GM21529 (cell line): ENCODE results near the gene CMBL.

Experiments used
- ATAC-seq: cut with Tn5 transposase; IDR thresholded peaks from one replicate; pipeline ENCODE4 v1.9.1; 2021; ENCODE audit not compliant: unreplicated experiment

The CMBL gene

DNA sequence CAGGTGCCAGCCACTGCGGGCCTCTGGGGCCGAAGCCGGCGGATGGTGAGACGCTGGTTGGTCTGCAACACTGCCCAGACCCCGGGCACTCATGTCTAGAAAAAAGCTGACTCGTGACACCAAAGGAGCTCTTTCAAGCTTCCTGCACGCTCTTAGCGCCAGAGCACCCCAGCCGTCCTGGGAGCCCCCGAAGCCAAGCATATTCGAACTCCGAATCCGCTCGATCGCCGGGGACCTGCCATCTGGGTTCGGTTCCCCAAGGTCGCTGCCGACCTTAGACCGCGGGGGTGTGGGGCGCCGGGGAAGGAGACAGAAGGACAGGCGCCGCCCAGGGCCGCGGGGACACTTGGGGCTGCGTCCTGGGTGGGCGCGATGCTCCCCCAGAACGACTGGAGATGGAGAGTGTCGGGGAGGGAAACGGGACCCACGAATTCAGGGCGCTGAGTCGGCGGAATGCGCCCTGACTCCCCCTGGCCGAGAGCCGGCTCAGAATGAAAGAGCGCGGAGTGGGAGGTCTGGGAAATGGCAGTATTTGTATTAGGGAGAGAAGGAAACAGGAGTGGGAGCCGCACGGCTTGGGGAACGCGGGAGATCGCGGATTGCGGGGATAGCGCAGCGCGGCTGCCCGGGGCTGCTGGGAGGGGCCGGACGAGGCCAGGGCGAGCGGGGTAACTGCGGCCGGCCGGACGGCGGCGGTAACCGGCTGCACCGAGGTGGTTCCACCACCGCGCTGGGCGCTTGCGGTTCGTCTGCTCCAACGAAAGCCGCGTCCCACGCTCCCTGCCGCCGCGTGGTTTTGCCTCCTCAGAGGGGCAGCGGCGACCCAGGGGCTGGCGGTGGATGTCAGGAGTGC, 25.7 kb upstream of the CMBL start:
- ATAC-seq = peak; percentile 63

GRCh38 chr5:10332301-10332700, 24.6 kb upstream of the CMBL start:
- no peak for ATAC-seq

GRCh38 chr5:10331341-10331796, 23.7 kb upstream of the CMBL start:
- no peak for ATAC-seq

DNA sequence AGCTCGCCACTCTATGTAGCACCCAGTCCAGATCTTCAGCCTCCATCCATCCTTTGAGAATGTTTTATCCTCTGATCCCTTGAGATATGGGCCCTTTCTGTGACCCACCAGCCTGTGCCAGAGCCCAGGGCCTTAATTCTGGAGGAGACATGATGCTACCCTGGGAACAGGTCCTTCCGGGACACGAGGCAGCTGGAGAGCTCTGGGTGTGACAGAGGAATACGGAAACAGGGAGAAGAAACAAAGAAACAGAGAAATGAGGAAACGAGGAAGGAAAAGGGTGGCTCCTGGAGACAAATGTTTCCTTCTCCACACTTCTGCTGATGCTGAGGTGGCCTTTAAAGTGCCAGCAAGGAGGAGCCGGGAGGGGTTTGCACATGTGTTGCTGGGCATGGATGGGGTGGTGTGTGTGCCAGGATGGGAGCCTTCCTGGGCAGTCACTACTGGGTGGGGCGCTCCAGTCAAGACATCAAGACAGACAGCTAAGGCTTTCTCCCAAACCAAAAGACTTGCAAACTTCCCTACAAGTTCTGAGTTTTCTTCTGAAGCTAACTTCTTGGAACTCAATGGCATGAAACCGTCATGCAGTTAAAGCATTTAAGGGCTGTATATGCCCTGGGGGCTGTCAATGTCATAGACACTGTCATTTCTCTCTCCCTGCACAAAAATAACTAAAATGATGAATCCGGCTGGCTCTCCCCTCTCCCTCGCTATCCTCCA, 23.0 kb upstream of the CMBL start:
- no peak for ATAC-seq

DNA sequence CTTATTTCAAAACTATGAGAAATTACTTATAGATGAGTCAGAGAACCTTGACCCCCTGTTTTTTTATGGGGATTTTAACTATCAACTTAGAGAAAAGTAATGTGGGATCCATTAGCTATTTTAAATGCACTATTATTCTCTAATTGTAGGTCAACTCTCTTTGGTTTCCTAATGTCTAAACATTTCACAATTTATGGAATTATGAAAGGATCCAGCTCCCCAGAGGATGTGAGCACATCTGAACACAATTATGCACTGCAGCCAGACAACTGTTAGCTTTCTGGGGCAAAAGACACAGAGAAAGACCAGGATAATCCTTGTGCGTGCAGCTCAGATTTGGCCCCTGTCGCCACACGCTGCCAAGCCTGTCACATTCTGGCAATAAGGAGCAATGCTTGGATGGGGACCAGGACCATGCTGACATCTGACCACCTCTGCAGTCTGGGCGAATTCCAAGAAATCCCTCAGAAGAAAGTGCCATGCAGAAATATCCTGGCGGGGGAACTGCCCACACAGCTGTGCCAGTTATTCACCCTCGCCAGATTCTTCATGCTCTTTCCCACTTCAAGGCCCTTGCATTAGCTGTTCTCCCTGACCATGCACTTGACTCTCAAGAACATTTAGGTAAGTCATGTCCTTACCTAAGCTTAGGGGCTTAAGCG, 22.2 kb upstream of the CMBL start:
- ATAC-seq = no peak

DNA sequence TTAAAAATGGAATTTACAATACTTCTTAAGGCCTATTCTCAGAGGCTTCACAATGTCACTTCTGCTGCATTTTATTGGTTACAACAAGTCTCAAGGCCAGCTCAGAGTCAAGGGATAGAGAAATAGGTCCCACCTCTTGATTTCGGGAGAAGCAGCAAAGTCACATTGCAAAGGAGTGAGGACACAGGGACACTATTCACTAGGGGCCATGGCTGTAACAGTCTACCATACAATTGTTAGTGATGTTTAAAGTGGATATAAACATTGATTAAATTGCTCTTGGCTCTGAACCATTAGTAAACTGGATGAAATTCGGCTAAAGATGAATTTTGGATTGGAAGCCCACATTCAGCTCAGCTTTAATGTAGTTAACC, 21.7 kb upstream of the CMBL start:
- ATAC-seq = no peak

DNA sequence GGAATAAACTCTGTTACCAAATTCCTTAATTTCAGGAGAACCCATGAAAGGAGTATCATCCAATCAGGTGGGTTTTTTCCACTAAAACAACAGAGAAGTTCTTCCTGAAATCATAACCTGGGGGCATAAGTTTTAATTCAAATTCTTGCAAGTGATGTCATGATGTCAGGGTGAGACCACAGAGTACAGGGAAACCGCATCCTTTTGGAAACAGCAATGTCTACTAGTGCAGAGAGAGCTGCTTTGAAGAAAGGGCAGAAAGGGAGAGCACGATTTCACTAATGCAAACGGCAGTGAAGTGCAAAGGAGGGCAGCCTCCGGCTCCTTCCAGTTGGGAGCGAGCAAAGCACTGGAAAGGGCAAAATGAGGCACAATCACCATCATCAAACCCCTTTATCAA, 20.6 kb upstream of the CMBL start:
- no peak for ATAC-seq

DNA sequence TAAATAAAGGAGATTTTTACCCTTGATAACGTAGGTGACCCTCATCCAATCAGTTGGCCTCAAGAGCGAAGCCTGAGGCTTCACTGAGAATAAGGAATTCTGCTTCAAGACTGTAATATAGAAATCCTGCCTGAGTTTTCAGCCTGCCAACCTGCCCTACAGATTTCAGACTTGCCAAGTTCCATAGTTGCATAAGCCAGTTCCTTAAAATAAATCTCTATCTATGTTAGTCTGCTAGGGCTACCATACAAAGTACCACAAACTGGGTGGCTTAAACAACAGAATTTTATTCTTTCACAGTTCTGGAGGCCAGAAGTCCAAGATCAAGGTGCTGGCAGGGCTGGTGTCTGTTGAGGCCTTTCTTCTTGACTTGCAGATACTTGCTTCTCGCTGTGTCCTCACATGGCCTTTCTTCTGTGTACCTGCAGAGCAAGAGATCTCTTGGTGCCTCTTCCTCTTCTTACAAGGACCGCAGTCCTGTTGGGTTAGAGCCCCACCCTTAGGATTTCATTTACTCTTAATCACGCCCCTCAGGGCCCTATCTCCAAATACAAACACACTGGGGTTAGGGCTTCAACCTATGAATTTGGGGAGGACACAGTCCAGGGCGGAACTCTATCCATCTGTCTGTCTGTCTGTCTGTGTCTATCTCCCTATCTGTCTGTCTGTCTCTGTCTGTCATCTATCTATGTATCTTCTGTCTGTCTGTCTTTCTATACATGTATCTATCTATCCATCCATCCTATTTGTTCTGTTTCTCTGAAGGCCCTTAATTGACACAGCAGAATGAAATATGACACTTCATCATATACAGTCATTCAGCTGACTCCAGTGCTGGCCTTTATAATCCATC, 17.0 kb upstream of the CMBL start:
- ATAC-seq = no peak

DNA sequence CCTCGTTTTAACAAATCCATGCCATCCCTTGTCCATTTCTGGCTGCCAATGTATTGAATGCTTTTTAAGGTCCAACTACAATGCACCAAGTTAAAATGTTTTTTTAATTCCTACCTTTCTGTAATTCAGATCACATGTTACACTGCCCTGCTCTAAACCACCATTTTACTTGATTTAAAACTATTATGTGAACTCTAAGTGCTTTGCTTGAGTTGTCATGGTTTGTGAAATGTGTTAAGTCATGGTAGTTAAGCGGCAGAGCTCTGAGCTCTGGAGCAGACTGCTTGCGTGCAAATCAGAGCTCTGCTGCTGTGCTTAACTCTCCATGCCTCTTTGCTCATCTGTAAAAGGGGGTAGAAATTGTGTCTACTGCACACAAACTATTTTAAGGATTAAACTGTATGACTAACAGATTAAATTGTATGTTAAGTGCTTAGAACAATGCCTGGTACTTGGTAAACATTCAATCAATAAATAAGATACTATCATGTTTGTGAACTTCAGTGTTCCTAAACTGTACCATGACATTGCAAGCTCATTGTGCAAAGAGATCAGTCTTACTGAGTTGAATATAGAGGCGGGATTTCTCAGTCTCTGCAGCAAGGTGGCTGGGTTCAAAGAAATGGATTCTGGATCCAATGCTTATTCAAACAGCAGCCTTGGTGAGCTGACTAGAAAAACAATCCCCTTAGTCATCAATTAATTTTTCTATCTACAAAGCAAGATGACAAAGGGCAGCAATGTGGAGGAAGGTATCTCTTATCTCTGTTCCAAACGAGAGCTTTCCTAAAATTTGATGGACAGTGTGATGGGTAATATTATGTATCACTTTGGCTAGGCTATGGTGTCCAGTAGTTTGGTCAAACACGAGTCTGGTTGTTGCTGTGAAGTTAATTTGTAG, 16.1 kb upstream of the CMBL start:
- no peak for ATAC-seq

DNA sequence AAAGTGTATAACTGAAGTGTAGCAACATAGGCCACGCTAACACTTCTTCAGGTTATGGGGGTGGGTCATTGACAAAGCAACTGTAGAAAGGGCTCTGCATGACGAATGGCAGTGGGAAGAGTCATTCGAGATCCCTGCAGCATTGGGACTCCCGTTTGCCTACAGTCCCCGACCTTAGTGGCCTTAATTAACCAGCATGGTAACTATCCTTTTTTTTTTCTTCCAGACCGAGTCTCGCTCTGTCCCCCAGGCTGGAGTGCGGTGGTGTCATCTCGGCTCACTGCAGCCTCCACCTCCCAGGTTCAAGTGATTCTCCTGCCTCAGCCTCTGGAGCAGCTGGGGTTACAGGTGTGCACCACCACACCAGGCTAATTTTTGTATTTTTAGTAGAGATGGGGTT, 14.2 kb upstream of the CMBL start:
- no peak for ATAC-seq

- no peak for ATAC-seq
These were observed 13.1 kb upstream of the CMBL start for GRCh38 chr5:10320793-10321192.

- no peak for ATAC-seq
These were observed 11.6 kb upstream of the CMBL start for GRCh38 chr5:10319202-10319851.

- peak; percentile 72 for ATAC-seq
These were observed 10.4 kb upstream of the CMBL start for GRCh38 chr5:10317825-10318682.

DNA sequence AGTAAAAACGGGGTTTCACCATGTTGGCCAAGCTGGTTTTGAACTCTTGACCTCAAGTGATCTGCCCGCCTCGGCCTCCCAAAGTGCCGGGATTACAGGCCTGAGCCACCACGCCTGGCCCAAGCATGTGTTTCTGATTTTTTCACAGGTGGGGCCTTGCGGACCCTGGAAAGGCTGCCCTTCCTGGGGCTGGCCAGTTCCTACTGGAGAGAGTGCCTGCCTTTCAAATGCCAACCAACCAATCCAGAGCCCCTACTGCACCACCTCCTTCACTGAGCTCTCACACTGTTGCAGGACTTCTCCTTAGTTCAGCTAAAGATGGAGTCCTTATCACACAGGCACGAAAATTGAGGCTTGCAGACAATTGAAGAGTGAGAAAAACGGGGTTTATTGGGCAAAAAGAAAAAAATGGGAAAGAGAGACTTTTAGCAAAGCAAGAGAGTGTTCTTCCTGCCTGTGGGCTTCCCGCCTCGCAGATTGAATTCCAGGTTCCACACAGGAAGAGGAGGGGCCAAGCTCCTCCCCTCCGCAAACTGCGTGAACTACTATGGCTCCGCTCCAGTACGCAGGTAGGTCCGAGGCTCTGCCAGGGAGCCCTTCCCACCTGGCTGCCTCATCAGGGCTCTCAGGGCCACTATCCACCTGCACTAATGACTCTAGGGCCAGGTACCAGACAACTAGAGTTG, 8.3 kb upstream of the CMBL start:
- no peak for ATAC-seq

DNA sequence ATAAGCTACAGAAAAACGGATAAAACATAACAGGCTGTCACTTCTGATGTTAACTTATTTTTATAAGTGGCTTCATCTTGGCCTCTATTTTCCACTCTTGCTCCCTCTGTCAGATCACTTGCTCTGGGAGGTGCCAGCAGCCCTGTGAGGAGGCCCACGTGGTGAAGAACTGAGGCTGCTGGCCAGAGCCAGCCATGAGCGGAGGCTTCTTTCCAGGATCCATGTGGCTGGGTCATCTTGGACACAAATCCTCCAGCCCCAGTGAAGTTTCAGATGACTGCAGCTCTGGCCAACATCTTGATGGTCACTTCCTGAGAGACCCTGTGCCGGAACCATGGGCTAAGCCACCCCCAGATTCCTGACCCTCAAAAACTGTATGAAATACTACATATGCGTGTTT, 7.5 kb upstream of the CMBL start:
- no peak for ATAC-seq

DNA sequence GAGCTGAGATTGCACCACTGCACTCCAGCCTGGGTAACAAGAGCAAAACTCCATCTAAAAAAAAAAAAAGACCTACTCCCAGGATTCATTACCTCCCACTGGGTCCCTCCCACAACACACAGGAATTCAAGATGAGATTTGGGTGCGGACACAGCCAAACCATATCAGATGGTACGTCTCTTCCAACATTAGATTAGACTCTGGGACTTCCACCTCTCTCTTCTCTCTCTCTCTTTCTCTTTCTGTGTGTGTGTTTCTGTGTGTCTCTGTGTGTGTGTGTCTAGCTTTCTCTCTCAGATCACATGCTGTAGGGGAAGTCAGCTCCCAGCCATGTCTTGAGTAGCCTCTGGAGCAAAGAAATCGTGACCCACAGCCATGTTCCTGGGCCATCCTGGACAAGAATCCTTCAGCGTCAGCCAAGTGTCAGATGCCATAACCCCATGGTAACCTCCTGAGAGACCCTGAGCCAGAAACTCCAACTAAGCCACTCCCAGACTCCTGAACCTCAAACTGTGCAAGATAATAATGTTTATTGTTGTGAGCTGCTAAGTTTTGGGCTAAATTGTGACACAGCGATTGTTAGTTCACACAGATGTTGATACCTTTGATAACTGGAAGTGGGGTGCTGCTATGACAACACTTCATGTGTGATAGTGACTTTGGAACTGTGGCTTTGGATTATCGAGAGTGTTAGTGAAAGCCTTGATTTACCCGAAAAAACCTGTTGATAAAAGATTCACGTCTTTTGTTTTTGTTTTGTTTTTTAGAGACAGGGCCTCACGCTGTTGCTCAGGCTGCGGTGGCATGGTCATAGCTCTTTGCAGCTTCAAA, 4.1 kb upstream of the CMBL start:
- no peak for ATAC-seq
